ENCODE results near the gene ICE2. TPM values are rescaled to one million over a fixed set of nuclear protein-coding genes. Genes with fewer than 3 reads are reported as not detected.
A peak's percentile ranks its signal among the peaks of the same experiment; 100 is the strongest.

ICE2 gene
- total RNA-seq, 1 donor from 2014 or later = 67.2 TPM

- no peak for TF ChIP-seq CTCF (IDR thresholded peaks at IDR 0.05; ENCODE audit: unreplicated experiment)
- no peaks in the 10 kb centered on the region for H3K27me3 Mint-ChIP-seq (ENCODE audit: low read depth)
- no peak overlapping the region for H3K4me3 Mint-ChIP-seq
- H3K4me1 Mint-ChIP-seq = peaks cover 19% of the 10 kb centered on the region
- peak overlapping the region; percentile 28 for H3K27ac Mint-ChIP-seq
- no peaks in the 10 kb centered on the region for H3K9me3 Mint-ChIP-seq
- H3K36me3 Mint-ChIP-seq = peaks cover 2% of the 10 kb centered on the region
- no peak for DNase-seq (ENCODE audit: low spot score in 2 of 2, unreplicated experiment in 2 of 2)
These were observed 46.5 kb upstream of the ICE2 start for GRCh38 chr15:60525341-60526039.

GRCh38 chr15:60523056-60523455 is 44.1 kb upstream of the ICE2 start:
- Mint-ChIP-seq H3K27me3 (ENCODE audit: low read depth) (no peaks in the 10 kb centered on the region), H3K4me3 (no peak overlapping the region)

DNA sequence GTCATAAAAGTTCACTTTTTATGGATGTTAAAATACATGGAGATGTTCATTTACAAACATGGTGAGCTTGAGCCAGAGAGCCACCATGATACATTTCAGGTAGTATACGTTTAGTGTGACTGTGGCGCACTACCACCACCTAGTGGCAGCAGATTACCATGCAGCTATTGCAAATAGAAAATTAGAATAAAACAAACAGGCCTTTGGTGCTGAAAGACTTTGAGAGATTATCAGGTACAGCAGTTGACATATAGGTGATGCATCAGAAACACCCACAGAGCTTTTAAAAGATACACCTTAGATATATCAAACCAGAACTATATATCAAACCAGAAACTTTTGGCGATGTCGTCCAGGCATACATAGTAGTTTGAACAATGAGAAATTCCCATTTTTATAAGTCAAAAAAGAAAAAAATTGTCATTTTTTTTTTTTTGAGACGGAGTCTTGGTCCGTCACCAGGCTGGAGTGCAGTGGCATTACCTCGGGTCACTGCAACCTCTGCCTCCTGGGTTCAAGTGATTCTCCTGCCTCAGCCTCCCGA is 42.0 kb upstream of the ICE2 start:
- no peak overlapping the region for H3K4me3 Mint-ChIP-seq
- H3K36me3 Mint-ChIP-seq = peaks cover 2% of the 10 kb centered on the region
- peak; percentile 85 for TF ChIP-seq CTCF (IDR thresholded peaks at IDR 0.05; ENCODE audit: unreplicated experiment)
- H3K4me1 Mint-ChIP-seq = peaks cover 21% of the 10 kb centered on the region
- no peaks in the 10 kb centered on the region for H3K27me3 Mint-ChIP-seq (ENCODE audit: low read depth)
- no peaks in the 10 kb centered on the region for H3K9me3 Mint-ChIP-seq
- peak; percentile 44 to 80 for DNase-seq (ENCODE audit: low spot score in 2 of 2, unreplicated experiment in 2 of 2)
- no peak overlapping the region for H3K27ac Mint-ChIP-seq

More at GRCh38 chr15:60523056-60523455, 44.1 kb upstream of the ICE2 start:
- no peak for TF ChIP-seq CTCF (IDR thresholded peaks at IDR 0.05; ENCODE audit: unreplicated experiment)
- H3K27ac Mint-ChIP-seq = no peak overlapping the region
- H3K9me3 Mint-ChIP-seq = no peaks in the 10 kb centered on the region
- DNase-seq (ENCODE audit: low spot score in 2 of 2, unreplicated experiment in 2 of 2) = no peak
- peaks cover 25% of the 10 kb centered on the region for H3K4me1 Mint-ChIP-seq
- peaks cover 2% of the 10 kb centered on the region for H3K36me3 Mint-ChIP-seq

- Mint-ChIP-seq H3K27me3 (ENCODE audit: low read depth) (no peaks in the 10 kb centered on the region), H3K27ac (no peak overlapping the region), H3K4me3 (no peak overlapping the region), H3K4me1 (peaks cover 14% of the 10 kb centered on the region), H3K36me3 (peaks cover 2% of the 10 kb centered on the region), H3K9me3 (no peaks in the 10 kb centered on the region)
- TF ChIP-seq CTCF (IDR thresholded peaks at IDR 0.05; ENCODE audit: unreplicated experiment) = no peak
- no peak for DNase-seq (ENCODE audit: low spot score in 2 of 2, unreplicated experiment in 2 of 2)
These were observed 41.3 kb upstream of the ICE2 start for GRCh38 chr15:60520013-60520824.

DNA sequence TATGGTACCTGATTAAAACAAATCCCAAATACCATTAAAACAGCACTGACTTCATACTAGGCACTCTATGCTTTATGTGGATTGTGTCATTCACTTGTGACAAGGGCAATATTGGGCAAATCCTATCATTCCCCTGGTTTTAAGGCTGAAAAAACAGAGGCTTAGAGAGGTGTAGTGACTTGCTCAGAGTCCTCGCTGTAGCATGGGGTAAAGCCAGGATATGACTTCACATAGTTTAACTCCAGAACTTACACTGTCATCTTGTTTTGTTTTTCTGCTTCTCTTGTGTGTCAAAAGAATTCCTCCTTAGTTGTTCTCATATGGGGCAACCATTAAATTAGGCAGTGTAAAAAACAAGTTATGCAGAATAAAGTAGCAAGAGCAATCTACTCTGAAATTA is 40.3 kb upstream of the ICE2 start:
- H3K9me3 Mint-ChIP-seq = no peaks in the 10 kb centered on the region

More for the DNA sequence above, 40.3 kb upstream of the ICE2 start:
- Mint-ChIP-seq H3K27me3 (ENCODE audit: low read depth) (no peaks in the 10 kb centered on the region), H3K27ac (no peak overlapping the region), H3K4me3 (no peak overlapping the region), H3K36me3 (peaks cover 2% of the 10 kb centered on the region), H3K4me1 (peaks cover 9% of the 10 kb centered on the region)
- DNase-seq (ENCODE audit: low spot score in 2 of 2, unreplicated experiment in 2 of 2) = no peak
- TF ChIP-seq CTCF (IDR thresholded peaks at IDR 0.05; ENCODE audit: unreplicated experiment) = no peak
